GM18868 (cell line): ENCODE results near the gene DDT.
"Not testable (repeated sequence)": the region's sequence is repeated elsewhere in the genome, so short reads cannot be mapped to it uniquely, and the experiment has no call there.

Experiments used
- ATAC-seq: cut with Tn5 transposase; IDR thresholded peaks from one replicate; pipeline ENCODE4 v1.9.1; 2021; ENCODE audit warnings: mild to moderate bottlenecking, moderate library complexity; ENCODE audit not compliant: unreplicated experiment

Gene DDT

GRCh38 chr22:23993080-23993479 is 18.8 kb upstream of the DDT start:
- not testable (repeated sequence) for ATAC-seq

- ATAC-seq: not testable (repeated sequence)
These were observed 15.5 kb upstream of the DDT start for GRCh38 chr22:23989583-23990244.

DNA sequence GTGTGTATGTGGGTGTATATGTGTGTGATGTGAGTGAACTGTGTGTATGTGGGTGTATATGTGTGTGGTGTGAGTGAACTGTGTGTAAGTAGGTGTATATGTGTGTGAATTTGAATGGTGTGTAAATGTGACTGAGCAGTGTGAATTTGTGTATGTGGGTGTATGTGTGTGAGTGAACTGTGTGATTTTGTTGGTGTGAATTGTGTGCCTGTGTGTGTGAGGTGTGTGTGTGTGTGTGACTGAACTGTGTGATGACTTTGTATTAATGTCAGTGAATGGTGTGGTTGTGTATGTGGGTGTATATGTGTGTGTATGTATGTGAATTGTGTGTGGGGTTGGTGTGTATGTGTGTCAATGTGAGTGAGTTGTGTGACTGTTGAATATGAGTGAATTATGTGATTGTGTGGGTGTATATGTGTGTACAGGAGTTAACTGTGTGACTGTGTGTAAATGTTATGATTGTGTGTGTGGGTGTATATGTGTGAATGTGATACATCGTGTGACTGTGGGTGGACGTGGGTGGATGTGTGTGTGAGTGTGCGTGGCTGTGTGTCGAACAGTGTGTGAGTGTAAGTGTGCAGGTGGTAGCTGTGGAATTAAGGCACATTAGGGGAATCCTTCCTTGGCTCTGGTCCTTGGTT is 12.4 kb upstream of the DDT start:
- ATAC-seq: not testable (repeated sequence)

DNA sequence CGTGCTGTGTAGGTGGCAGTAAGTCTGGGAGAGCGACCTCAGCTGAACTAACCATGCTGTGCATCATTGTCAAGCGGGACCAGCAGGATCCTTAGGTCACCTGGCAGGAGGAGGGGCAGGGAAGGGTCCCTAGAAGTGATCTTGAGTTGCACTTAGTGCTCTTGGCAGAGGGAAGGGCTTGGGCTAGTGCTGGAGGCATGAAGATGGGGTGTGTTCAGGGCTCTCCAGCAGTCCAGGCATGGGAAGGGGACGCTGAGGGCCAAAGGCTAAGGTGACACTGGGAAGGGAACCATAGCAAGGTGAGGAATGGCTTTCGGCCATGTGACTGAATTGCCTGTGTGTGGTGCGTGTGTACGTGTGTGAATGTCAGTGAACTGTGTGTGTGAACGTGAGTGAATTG is 11.8 kb upstream of the DDT start:
- not testable (repeated sequence) for ATAC-seq

DNA sequence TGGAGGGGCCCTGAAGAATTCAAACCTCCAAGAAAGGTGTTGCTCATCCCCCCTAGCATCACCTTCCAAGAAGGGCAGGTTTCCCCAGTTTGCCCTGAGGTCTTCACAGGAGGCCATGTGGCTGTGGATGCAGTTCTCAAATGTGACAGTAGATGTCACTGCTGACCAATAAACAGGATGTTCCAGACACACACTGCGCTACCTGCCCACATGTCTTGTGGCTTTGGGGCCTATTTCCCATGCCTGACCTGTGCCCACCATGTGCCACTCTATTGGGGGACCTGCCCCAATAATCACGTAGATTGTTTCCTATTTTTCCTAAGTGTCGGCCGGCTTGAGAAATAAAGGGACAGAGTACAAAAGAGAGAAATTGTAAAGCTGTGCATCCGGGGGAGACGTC is 10.2 kb upstream of the DDT start:
- no peak for ATAC-seq

GRCh38 chr22:23980567-23980966 is 6.3 kb upstream of the DDT start:
- ATAC-seq: not testable (repeated sequence)

- not testable (repeated sequence) for ATAC-seq
These were observed 5.5 kb upstream of the DDT start, which contains the start of gene GSTT2 for GRCh38 chr22:23979557-23980240. Gene GSTT2 (plus strand): TSS chr22:23980134.

- not testable (repeated sequence) for ATAC-seq
These were observed 3.1 kb upstream of the DDT start for GRCh38 chr22:23977304-23977703.

GRCh38 chr22:23974836-23975352 is 653 bp upstream of the DDT start:
- peak; percentile 25 for ATAC-seq

GRCh38 chr22:23971927-23972326 is 2.3 kb downstream of the DDT start:
- not testable (repeated sequence) for ATAC-seq

- ATAC-seq: no peak
These were observed 3.3 kb downstream of the DDT start for GRCh38 chr22:23970816-23971486.

GRCh38 chr22:23970201-23970641 is 4.0 kb downstream of the DDT start:
- no peak for ATAC-seq

DNA sequence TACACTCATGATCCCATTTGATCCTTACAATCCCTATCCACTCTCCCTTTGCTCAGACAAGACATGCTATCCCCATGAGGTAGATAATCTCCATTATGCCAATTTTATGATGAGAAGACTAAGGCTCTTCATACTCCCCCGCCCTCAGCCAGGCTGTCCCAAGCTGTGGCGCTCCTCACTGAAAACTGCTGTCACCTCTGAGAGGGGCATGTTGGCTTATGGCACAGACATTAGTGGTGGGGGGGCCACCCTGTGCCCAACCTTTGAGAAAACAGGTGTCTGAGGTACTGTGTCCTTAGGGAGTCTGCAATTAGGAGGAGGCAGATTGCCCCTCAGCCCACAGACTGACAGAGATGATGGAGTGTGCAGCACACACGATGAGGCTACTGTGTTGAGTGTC is 5.2 kb downstream of the DDT start:
- ATAC-seq: no peak

GRCh38 chr22:23966568-23966967 is 7.7 kb downstream of the DDT start, which contains the start of gene DDTL:
Gene DDTL (plus strand): TSS chr22:23966888. CDS start chr22:23966915, 27 bp downstream.
- peak; percentile 94 for ATAC-seq

DNA sequence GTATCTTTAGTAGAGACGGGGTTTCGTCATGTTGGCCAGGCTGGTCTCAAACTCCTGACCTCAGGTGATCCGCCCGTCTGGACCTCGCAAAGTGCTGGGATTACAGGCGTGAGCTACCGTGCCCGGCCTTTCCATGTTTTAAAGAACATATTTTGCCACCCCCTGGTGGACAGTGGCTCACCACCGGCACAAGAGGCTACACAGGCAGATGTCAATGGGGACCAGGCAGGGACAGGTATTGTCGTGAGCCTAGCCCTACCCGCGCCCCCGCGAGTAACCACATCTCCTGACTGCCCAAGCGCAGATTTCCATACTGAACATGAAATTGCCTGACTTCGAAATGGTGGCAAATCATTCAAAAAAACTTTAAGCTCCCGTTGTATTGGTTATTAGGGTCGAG is 8.1 kb downstream of the DDT start:
- peak; percentile 23 for ATAC-seq

DNA sequence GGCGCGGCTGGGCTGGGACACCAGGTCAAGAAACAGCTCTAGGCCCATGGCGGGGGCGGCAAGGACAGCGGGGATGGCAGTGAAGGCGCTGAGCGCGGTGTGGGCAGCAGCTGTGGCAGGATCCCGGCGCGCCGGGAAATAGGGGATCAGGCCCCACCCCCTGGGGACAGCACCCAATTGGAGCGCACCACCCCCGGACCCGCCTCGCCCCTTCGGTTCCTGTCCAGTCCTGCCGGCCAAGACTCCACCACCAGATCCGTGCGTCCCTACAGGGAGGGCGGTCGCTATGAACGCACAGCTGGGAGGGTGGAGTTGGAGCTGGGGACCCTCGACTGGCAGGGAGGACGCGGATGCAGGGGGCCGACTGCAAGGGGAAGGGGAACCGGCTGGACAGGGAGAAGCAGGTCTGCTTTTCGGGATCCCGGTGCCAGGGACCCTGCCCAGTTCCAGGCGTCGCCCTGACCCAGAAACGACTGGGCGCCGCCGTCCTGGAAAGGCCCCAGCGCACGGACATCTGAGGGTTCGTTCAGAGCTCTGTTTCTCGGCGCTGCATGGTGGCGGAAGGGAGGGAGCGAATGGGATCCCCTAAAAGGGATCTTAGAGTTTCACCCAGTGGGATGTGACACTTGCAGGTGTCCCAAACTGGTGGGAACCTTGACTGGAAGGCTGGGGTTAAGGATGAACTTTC is 13.0 kb downstream of the DDT start, which contains the start of gene GSTT2B:
TSS of gene GSTT2B (minus strand) at position 112 of the 688 bp plus-strand sequence. CDS start at position 48, 64 bp downstream.
- ATAC-seq: not testable (repeated sequence)

GRCh38 chr22:23956301-23956900 is 17.8 kb downstream of the DDT start:
- not testable (repeated sequence) for ATAC-seq

DNA sequence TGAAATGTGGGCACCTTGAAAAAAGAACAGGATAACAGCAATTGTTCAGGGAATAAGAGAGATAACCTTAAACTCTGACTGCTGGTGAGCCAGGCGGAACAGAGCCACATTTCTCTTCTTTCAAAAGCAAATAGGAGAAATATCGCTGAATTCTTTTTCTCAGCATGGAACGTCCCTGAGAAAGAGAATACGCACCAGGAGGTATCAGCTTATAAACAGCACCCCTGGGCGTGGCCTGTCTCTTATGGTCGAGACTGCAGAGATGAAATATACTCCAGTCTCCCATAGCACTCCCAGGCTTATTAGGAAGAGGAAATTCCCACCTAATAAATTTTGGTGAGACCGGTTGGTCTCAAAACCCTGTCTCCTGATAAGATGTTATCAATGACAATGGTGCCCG is 18.4 kb downstream of the DDT start:
- ATAC-seq: not testable (repeated sequence)

- not testable (repeated sequence) for ATAC-seq
These were observed 19.3 kb downstream of the DDT start for GRCh38 chr22:23954991-23955305.
